DMS 273 treated with DMSO at 0.1 percent for 48 hours (cell line): ENCODE results near the gene ARAP1.

ENCODE experiments used
- DNase-seq: peaks from one replicate; lab custom pipeline; 2025; lab: John Stamatoyannopoulos, UW

Gene ARAP1

DNA sequence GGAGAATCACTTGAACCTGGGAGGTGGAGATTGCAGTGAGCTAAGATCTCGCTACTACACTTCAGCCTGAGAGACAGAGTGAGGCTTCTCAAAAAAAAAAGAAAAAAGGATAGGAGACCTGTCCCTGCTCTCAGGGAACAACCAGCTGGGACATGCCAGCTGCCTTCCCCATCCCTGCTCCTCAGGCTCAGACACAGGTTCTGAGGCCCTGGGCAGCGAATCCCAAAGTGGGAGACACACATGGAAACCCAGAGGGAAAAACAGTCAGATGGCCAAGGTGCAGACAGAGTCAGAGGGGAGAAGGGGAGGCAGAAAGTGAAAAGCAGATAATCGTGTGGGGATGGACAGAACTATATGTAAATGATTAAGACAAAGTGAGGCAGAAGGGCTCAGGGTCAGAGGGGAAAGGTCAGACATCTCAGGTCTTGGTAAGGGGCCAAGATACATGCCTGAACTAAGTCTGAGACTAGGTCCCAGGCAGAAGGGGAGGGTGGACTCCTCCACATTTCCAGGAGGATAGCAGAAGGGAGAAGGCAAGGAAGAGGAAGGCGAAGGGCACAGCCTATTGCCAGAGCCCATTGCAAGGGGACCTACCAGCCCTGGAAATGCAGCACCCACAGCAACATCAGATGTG lies 27.4 kb upstream of the ARAP1 start:
- no peak for DNase-seq

GRCh38 chr11:72778535-72779494 lies 26.6 kb upstream of the ARAP1 start:
- no peak for DNase-seq

DNA sequence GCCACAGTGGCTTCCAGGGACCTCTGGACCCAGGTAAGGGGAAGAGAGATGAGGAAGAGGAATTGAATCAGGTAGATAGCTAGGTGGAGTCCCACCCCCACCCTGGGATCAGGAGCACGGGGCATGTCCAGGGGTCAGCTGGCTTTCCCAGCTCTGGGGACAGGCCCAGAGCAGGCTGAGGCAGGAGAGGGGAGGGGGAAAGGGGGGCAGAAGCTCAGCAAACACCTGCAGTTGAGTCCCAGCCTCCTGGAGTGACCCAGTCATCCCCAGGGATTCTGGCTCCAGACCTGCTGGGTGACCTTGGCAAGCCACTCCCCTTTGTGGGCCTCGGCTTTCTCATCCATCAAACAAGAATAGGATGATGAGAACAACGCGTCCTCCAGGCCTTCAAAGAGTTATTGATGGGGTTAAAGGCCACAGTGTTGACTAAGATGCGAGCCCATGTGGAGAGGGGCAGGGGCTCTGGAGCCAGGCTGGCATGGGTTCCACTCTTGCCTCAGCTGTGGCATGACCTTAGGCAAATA lies 25.6 kb upstream of the ARAP1 start:
- DNase-seq = no peak

GRCh38 chr11:72776844-72777754 lies 24.9 kb upstream of the ARAP1 start:
- DNase-seq = no peak

- no peak for DNase-seq
These were observed 24.1 kb upstream of the ARAP1 start for GRCh38 chr11:72776117-72776843.

DNA sequence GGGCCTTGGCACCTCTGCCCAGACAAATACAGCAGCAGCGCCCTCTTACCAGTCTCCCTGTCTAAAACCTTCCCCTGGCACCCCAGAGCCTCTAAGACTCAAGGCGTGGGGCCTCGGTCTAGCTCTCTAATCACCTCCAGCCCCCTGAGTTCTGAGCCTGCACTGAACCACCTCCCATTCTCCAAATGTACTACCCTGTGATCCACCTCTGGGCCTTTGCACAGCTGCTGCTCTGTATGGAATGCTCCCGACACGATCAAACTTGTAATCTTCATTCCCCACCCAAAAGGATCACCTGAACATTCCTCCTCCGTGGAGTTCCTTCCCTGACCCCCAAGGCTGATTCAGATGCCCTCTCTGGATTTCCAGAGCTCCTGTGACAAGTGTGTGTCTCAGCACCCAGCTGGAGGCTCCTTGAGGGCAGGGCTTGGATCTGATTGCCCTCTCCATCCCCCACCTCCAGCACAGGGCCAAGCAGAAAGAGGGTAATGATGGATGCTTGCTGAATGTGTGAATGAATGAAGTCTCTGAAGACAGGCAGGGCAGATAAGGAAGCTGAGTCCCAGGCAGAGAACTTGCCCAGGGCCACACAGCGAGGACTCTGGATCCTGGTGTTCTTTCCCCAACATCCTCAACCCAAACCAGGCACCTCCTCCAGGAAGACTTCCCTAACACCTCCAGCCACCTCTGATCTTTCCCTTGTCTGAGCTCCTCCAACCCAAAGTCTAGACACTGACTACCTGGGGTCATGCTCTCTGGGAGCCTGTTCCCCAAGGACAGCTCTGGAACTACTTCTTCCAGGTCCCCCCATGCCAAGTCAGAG lies 23.3 kb upstream of the ARAP1 start:
- no peak for DNase-seq

GRCh38 chr11:72774499-72774898 lies 22.3 kb upstream of the ARAP1 start:
- DNase-seq = no peak

- DNase-seq = no peak
These were observed 21.5 kb upstream of the ARAP1 start for GRCh38 chr11:72773696-72774095.

- DNase-seq = no peak
These were observed 21.1 kb upstream of the ARAP1 start for GRCh38 chr11:72773291-72773690.

- DNase-seq = no peak
These were observed 19.9 kb upstream of the ARAP1 start for GRCh38 chr11:72772059-72772458.

DNA sequence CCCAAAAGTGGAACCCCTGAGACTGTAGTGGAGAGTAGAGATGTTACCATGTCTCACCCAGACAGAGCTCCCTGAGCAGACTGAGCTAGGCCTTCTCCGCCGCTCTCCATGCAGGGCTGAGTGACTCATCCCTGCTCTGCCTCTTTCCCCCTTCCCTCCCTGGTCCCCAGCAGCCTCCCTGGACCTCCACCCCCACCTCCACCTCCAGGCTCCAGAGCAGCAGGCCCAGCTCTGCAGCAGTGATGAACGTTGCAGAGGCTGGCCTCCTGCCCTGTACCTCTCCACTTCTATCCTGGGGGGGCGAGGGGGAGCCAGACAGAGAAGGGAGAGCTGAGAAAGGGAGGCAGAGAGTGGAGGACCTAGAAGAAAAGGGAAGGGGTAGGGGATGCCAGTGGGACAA lies 19.3 kb upstream of the ARAP1 start:
- no peak for DNase-seq

DNA sequence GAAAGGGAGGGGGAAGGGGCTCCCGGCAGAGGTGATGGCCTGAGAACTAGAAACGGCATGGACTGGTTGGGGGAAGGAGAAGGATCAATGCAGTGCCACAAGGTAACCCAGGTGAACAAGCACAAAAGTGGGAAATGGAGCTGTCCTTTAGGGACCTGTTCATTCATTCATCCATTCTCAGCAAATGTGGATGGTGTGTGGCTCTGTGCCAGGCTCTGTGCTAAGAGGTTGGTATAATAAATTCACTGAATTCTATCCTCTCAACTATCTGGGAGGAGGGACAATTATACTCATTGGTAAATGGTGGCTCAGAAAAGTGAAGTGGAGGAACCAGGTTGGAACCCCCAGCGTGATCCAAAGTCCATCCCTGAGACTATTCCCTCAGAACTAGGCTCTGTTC lies 18.6 kb upstream of the ARAP1 start:
- DNase-seq = no peak

DNA sequence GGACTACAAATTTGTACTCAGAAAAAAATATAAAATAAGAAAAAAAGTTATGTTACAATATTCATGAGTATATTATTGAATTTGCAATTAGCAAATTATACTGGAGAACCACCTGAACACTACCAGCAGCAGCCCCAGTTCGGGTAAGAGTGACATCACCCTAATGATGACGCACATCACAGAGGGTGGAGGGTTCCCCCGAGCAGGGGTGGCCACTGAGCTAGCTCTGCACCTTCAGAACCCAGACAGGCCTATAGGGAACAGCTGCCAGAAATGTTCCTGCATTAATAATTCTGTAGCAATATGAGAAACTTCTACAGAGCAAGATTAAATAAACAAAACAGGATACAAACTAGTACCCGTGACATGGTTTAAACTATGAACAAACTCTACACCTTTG lies 17.5 kb upstream of the ARAP1 start:
- no peak for DNase-seq

DNA sequence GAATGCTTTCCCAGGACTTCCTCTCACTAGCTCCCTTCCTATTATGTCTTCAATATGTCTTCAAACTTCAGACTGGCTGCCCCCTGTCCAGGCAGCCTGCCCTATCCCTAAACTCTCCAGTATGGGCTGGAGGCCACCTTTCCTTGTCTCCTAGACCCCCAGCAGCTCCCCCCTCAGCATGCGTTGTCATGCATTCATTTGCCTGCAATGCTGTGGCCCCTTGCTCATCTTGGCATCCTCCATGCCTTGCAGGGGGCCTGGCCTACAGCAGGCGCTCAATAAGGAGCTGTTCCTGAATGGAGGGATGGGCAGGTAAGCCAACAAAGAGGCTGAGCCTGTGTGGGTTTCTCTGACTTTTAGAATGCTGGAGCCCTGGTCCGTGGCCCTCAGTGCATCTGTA lies 16.4 kb upstream of the ARAP1 start:
- DNase-seq = no peak

DNA sequence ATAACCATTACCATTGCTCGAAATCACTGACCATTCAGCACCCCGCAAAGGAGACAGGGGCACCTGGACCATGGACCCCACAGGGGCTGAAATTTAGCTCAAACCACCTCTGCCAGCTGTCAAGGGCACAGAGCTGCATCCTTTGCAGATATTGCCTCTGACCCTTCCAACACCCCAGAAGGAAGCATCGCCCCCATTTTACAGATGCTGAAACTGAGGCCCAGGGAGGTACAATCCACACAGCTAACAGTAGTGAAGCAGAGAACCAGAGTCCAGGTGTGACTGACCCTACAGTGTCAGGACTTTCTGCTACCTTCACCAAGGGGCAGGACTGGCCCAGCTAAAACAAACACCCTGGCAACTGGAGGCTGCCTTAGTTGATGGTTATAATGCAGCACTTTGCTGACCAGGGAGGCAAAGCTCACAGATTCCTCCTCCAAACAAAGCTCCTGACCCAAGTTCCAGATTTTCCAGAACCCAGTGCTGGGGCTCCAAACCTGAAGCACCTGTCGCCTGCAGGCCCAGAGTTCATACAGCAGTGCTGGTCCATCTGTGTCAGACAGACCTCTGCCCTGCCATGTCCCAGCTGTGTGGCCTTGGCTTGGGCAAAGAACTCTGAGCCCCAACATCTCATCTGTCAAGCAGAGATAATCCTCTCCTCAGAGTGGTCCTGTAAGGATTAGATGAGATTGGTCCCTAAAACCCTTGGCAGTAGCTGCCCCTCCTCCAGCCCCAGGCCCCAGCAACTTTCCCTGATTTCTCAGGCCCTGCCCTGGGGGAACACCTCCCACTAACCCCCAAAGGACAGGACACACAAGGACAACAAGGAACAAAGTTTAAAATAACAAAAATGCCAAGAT lies 15.2 kb upstream of the ARAP1 start:
- DNase-seq = no peak

DNA sequence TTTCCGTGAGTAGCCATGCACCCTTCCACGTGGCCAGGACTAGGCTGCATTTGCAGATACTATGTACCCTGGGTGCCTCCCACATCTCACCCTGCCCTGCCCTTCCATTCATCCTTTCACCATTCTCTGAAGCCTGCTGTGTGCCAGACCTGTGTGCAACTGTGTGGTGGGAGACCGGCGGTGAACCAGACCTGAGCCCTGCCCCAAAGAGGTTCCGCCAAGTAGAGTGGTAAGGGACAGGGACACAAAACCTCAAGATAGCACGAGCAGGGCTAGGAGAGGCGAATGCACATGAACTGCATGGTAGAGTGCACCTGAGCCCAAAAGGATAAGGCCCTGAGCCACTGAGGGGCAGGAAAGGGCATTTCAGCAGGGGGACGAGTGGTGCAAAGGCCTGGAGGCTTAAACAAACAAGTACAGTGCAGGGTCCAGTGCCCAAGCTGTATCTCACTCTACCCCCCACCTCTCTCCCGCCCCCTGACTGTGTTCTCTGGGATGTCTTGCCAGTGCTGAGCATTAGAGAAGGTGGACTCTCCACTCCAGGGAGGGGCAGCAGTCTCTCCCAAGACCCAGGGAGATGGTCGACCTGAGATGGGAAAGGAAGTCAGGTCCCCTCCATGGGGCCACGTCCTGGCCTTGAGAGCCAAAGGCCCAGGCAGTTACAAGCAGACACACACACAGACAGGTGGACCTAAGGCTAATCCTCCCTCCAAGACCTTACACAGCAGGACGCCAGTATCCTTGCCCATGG lies 14.1 kb upstream of the ARAP1 start:
- DNase-seq = no peak

DNA sequence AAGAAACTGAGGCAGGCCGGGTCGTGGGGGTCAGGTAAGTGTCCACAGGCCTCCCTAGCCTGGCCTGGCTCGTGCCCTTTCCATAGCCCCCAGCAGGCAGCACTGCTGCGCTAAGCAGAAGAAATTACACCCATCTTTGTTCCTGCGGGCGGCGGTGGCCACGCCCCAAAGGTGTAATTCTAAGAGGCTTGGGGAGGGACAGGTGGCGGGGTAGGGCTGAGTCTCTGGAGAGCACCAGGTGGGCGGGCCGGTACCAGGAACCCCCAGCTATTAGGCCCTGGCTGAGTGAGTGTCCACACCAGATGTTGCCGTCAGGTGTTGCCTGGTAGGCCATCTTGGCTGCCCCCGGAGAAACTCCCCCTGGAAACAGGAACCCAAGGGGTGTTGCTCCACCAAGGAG lies 12.3 kb upstream of the ARAP1 start:
- no peak for DNase-seq

DNA sequence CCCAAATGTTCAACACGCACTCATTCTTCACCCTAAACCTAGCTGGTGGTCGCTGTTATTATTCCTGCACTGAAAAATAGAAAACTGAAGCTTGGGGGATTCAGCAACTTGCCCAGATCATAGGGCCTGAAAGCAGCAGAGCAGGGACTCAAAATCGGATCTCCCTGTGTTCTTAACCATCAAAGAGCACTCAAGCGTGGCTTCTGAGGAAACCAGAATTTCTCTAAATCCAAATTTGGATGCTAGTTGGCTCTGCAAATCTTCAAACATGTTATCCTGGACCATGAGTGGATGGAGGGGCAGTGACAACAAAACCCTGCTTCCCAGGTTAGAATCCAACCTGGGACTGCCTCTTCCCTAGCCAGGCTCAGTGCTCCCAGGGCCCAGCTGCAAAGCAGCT lies 11.6 kb upstream of the ARAP1 start:
- no peak for DNase-seq
